HK-2 (cell line): ENCODE measurements around the gene LRRC32.

Source experiments
- DNase-seq: peaks from one replicate; pipeline ENCODE4 v3.0.0-alpha.2; 2018; ENCODE audit not compliant: unreplicated experiment

LRRC32 gene

DNA sequence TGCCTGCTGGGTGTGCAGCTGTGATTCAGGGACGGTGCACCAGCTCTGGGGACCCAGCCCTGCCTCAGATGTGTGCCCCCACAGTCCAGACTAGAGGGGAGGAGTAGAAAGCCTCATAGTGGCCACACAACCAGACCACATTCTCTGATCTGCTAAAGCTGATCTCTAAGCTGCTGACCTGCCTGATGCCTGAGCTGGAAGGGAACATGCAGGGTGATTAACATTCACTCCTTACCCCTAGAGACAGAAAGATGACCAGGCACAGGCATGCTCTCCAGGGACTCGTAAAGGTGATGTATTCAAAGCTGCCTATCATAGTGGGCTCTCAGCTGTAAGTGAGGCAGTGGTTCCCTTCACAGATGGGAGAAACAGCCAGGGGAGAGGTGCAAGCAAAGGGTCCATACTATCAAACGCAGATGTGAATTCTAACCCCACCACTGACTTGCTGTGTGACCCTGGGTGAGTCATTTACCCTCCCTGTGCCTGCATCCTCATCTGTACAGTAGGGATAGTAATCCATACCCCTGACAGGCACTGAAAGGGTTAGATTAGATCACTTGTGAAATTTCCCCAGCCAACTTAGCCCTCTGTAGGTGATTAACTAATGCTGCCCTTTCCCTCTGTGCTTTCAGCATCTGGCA, 29.0 kb upstream of the LRRC32 start:
- no peak for DNase-seq

GRCh38 chr11:76698321-76699043, 27.9 kb upstream of the LRRC32 start:
- no peak for DNase-seq

GRCh38 chr11:76696756-76697155, 26.2 kb upstream of the LRRC32 start:
- DNase-seq: no peak

GRCh38 chr11:76695771-76696170, 25.2 kb upstream of the LRRC32 start:
- no peak for DNase-seq

DNA sequence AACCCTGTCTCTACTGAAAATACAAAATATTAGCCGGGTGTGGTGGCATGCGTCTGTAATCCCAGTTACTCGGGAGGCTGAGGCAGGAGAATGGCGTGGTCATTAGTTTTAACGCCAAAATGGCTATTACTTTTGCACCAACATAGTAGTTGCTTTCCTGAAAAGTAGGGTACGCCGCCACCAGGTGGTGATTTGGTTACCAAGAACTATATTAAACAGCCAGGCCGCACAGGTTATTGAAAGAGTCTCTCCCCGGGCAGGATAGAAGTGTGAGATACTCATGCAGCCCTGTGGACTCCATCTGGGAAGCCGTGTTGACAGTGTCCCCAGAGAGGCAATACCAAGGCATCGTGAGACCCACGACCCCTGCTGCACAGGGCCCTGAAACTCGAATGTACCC, 24.6 kb upstream of the LRRC32 start:
- DNase-seq: no peak

- DNase-seq: no peak
Observed at GRCh38 chr11:76694664-76695063, 24.1 kb upstream of the LRRC32 start.

- DNase-seq: no peak
Observed at GRCh38 chr11:76693806-76694205, 23.3 kb upstream of the LRRC32 start.

- DNase-seq: no peak
Observed at GRCh38 chr11:76692956-76693355, 22.4 kb upstream of the LRRC32 start.

DNA sequence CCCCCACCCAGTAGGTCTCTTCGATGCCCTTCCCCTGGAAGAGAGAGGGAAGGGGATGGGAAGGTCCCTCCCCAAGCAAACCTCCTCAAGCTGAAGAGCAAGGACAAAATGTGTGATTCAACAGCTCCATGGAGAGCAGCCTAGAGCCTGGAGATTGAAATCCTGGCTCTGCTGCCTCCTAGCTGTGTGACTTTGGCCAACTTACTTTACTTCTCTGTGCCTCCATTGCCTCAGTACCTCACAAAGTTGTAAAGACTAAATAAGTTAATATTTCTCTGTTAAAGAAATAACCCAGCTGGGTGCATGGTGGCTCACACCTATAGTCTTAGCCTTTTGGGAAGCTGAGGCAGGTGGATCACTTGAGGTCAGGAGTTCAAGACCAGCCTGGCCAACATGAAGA, 21.1 kb upstream of the LRRC32 start:
- DNase-seq: no peak

DNA sequence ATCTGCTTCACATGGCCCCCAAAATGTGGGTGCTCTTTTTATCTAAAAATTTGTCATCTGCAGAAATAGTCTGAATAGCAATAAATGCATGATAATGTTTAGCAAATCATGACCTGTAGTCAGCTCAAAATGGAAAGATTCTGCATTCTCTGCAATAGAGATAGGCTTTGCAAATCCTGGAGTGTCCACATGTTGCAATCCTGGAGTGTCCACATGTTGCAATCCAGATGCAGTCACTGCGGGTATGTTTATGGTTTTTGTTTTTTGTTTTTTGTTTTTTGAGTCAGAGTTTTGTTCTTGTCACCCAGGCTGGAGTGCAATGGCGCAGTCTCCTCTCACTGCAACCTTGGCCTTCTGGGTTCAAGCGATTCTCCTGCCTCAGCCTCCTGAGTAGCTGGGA, 20.2 kb upstream of the LRRC32 start:
- DNase-seq: no peak

DNA sequence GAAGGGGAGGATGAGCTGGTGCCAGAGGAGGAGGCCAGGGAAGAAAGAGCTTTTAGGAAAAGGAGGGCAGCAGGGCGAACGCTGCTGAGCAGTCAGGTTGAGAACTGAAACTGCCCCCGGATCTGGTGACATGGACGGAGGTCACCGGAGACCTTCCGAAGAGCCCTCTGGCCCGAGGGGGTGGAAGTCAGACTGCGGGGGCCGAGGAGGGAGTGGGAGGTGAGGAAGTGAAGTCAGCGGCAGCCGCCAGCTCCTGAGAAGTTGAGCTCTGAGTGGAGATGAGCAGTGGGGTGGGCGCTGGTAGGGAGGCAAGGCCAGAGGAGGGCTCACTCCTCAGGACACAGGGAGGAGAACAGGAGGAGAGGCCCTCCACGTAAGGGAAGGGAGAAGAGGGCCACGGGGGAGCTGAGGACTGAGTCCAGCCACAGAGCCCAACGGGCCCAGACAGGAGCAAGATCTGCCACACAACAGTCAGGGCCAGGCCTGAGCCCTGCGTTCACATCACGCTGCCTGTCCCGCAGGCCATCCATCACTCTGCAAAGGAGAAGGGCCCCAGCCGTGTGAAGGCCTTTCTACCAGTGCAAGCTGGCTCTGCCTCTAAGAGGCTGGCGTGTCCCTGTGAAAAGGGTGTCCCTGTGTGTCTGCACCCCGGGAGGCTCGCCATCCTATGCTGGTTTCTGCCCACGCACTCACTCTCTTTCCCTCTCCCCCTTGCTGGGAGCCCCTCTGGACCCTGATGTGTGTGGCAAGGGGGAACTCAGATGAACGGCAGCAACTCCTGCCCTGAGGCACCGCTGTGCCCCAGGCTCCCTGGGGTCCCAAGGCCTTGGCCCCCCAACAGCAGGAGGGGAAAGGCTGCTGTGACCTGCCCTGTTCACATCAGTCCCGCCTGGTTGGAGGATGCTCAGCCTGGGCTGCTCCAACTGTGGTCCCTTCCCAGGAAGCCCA, 19.0 kb upstream of the LRRC32 start:
- no peak for DNase-seq

GRCh38 chr11:76688146-76688545, 17.6 kb upstream of the LRRC32 start:
- no peak for DNase-seq

DNA sequence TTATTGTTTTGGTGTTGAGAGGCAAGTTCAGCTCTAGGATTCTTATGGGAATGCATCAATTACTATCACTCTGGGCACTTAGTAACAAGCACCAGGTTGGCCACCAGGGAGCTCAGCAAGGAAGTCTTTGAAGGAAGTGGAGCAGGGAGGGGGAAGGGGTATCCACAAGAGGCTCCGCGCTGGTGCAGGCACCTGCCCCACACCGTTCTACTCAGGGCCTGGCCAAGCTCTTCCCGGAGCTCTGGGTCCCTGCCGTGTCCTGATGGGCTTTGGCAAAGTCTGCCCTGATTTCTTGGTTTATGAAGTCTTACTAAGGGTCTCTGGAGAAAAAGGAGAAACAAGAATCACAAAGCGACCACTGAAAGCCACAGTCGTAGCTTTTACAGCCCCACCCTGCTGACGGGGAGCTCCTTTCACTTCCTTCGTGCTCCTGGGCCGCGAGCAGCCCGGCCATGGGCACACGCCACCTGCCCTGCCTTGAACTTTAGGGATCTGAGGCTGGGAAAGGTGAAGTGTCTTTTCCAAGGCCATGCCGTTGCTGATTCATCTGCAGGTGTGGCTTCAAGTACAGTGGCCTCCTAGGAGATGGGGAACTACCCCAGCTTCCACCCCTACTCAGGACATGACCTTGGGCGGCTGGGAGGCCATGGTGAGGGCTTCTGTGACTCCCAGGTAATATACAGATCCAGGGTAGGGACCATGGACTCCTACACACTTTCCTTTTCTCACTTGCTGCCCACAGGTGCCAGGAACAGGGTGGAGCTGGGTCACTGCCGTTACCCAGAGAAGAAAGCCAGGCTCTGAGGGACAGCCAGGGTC, 15.9 kb upstream of the LRRC32 start:
- DNase-seq: no peak

GRCh38 chr11:76685831-76686230, 15.3 kb upstream of the LRRC32 start:
- no peak for DNase-seq

DNA sequence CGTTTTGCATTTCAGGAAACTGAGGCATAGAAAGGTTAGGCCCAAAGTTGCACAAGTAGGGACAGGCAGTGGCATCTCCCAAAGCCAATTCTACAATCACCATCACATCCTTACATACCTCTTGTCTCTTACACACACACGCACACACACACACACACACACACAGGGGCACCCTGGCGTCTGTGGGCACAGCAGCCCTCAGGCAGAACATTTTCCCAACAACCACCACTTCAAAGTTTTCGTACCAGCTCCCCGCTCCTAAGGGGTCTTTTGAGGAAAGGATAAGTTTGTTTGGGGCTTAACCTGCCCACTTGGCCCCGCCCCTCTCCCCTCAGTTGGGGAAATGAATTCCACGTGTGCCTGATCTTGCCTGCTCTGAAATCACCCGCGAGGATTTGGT, 14.7 kb upstream of the LRRC32 start:
- DNase-seq: no peak

GRCh38 chr11:76684516-76684915, 14.0 kb upstream of the LRRC32 start:
- no peak for DNase-seq

- no peak for DNase-seq
Observed at GRCh38 chr11:76683161-76684095, 12.9 kb upstream of the LRRC32 start.

GRCh38 chr11:76682684-76683083, 12.1 kb upstream of the LRRC32 start:
- no peak for DNase-seq

- DNase-seq: no peak
Observed at GRCh38 chr11:76682106-76682505, 11.6 kb upstream of the LRRC32 start.
